ENCODE data around the gene TRIM45. TPM values are rescaled to one million over a fixed set of nuclear protein-coding genes. Genes with fewer than 3 reads are reported as not detected.

Gene TRIM45
- total RNA-seq, 4 donors from 2014 or later, result 0.38 to 1.1 (median 0.60) TPM

- peaks cover 0 to 74% (median 4%) of the 10 kb centered on the region in 3 donors for H3K36me3 ChIP-seq
- H3K27me3 ChIP-seq, result no peaks in the 10 kb centered on the region
- no peak overlapping the region for H3K27ac ChIP-seq
- TF ChIP-seq POLR2A (IDR thresholded peaks at IDR 0.05) (no peak), CTCF (IDR thresholded peaks at IDR 0.05) (no peak)
- no peak for DNase-seq
- WGBS, 2 donors, result 57 to 70% methylated on average over 2 of the region's 2 CpGs
- no peak overlapping the region for H3K4me3 ChIP-seq
- H3K9me3 ChIP-seq, result no peaks in the 10 kb centered on the region
- peaks cover 5 to 24% (median 10%) of the 10 kb centered on the region in 3 donors for H3K4me1 ChIP-seq
- intact Hi-C loops (cut with DNase I), result no loop called here
These were observed 31.6 kb downstream of the TRIM45 start for GRCh38 chr1:117089996-117090395.

GRCh38 chr1:117087686-117088085 lies 33.9 kb downstream of the TRIM45 start:
- no peak for TF ChIP-seq CTCF (IDR thresholded peaks at IDR 0.05)
- TF ChIP-seq POLR2A (IDR thresholded peaks at IDR 0.05), result no peak

DNA sequence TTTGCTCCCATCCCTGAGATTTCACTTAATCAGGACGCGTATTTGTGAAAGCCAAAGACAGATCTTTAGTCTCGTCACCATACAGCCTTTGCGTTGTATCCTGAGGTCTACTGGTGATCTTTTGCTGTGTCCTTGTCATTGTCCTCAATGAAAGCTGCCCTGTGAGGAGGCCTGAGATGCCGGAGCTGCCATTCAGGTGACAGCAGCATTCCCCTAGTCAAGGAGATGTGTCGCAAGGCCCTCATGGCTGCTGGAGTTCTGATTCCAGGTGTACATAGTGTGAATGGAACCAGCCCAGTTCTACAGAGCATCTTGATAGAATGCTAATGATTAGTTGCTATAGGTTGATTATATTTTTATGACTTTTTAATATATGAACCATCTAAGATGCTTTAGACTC lies 37.3 kb downstream of the TRIM45 start:
- no peak for DNase-seq
- no peaks in the 10 kb centered on the region for H3K27me3 ChIP-seq
- no peaks in the 10 kb centered on the region for H3K4me1 ChIP-seq
- H3K4me3 ChIP-seq, result no peak overlapping the region
- 95 to 100% methylated on average over 4 to 5 of the region's 6 CpGs for WGBS, 2 donors
- peaks cover 0 to 98% (median 17%) of the 10 kb centered on the region in 3 donors for H3K36me3 ChIP-seq
- intact Hi-C loops (cut with DNase I), result no loop called here
- TF ChIP-seq POLR2A (IDR thresholded peaks at IDR 0.05) (no peak), CTCF (IDR thresholded peaks at IDR 0.05) (no peak)
- no peak overlapping the region for H3K27ac ChIP-seq
- no peaks in the 10 kb centered on the region for H3K9me3 ChIP-seq

More at GRCh38 chr1:117087686-117088085, 33.9 kb downstream of the TRIM45 start:
- H3K4me1 ChIP-seq, result peaks cover 0 to 5% (median 0%) of the 10 kb centered on the region in 3 donors
- intact Hi-C loops (cut with DNase I), result no loop called here
- H3K4me3 ChIP-seq, result no peak overlapping the region
- 95 to 97% methylated on average over 6 of the region's 6 CpGs for WGBS, 2 donors
- no peak overlapping the region for H3K27ac ChIP-seq
- H3K36me3 ChIP-seq, result peaks cover 0 to 93% (median 8%) of the 10 kb centered on the region in 3 donors
- no peaks in the 10 kb centered on the region for H3K27me3 ChIP-seq
- no peaks in the 10 kb centered on the region for H3K9me3 ChIP-seq
- no peak for DNase-seq

DNA sequence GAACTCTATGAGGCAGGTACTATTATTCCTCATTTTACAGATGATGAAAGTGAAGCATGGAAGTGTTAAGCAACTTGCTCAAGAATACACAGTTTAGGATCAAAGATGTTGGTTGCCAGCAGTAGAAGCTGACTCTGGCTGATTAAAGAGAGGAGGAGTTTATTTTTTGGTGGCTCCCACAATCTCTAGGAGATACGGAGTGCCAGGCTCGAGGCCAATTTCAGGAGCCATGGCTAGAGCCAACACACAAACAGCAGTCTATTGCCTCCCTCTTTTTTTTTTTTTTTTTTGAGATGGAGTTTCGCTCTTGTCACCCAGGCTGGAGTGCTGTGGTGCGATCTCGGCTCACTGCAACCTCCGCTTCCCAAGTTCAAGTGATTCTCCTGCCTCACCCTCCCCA lies 41.8 kb downstream of the TRIM45 start:
- 94 to 96% methylated on average over 2 to 6 of the region's 6 CpGs for WGBS, 2 donors
- DNase-seq, result no peak
- no peaks in the 10 kb centered on the region for H3K27me3 ChIP-seq
- no peak overlapping the region for H3K4me3 ChIP-seq
- H3K4me1 ChIP-seq, result no peaks in the 10 kb centered on the region
- TF ChIP-seq POLR2A (IDR thresholded peaks at IDR 0.05) (no peak), CTCF (IDR thresholded peaks at IDR 0.05) (no peak)
- peaks cover 7 to 100% (median 25%) of the 10 kb centered on the region in 3 donors for H3K36me3 ChIP-seq
- H3K27ac ChIP-seq, result no peak overlapping the region
- no peaks in the 10 kb centered on the region for H3K9me3 ChIP-seq
- intact Hi-C loops (cut with DNase I), result no loop called here

- no peak for TF ChIP-seq POLR2A (IDR thresholded peaks at IDR 0.05)
- TF ChIP-seq CTCF (IDR thresholded peaks at IDR 0.05), result no peak
- Histone ChIP-seq H3K27ac (no peak overlapping the region), H3K36me3 (peaks cover 7 to 92% (median 21%) of the 10 kb centered on the region in 3 donors), H3K4me1 (no peaks in the 10 kb centered on the region), H3K4me3 (no peak overlapping the region), H3K9me3 (no peaks in the 10 kb centered on the region), H3K27me3 (no peaks in the 10 kb centered on the region)
- intact Hi-C loops (cut with DNase I), result no loop called here
- WGBS, 2 donors, result 23 to 43% methylated on average over 1 to 3 of the region's 3 CpGs
- DNase-seq, result no peak
These were observed 44.3 kb downstream of the TRIM45 start for GRCh38 chr1:117077267-117077666.
